Smooth muscle cell (in vitro differentiated cells): Measurements from ENCODE around the gene PARM1. TPM values are rescaled to one million over a fixed set of nuclear protein-coding genes. Genes with fewer than 3 reads are reported as not detected.

Experiments
- DNase-seq: peaks from one replicate; lab custom pipeline; 2025; ENCODE audit not compliant: unreplicated experiment; lab: John Stamatoyannopoulos, UW
- H2AFZ ChIP-seq: fragments of 200-600 bp; sonication (generic); 2 replicates; pipeline ENCODE4 v1.6.0; 2016; ENCODE audit warnings: antibody characterized with exemption, low read depth, mild to moderate bottlenecking
- H3F3A ChIP-seq: fragments of 200-600 bp; sonication (generic); 2 replicates; pipeline ENCODE4 v1.6.0; 2017; ENCODE audit warnings: antibody characterized with exemption, low read depth
- H3K27ac ChIP-seq: fragments of 200-600 bp; sonication (generic); 2 replicates; pipeline ENCODE4 v1.5.1; 2016; ENCODE audit warnings: low read depth, mild to moderate bottlenecking
- H3K27me3 ChIP-seq: fragments of 200-600 bp; sonication (generic); 2 replicates; pipeline ENCODE4 v1.6.1; 2016; ENCODE audit warnings: low read depth, mild to moderate bottlenecking
- H3K36me3 ChIP-seq: fragments of 200-600 bp; sonication (generic); 2 replicates; pipeline ENCODE4 v1.5.1; 2016; ENCODE audit warnings: low read depth
- H3K4me1 ChIP-seq: fragments of 200-600 bp; sonication (generic); 2 replicates; pipeline ENCODE4 v1.5.1; 2016; ENCODE audit warnings: low read depth
- H3K4me2 ChIP-seq: fragments of 200-600 bp; sonication (generic); 2 replicates; pipeline ENCODE4 v1.6.0; 2016; ENCODE audit warnings: mild to moderate bottlenecking
- H3K4me3 ChIP-seq: fragments of 200-600 bp; sonication (generic); 2 replicates; pipeline ENCODE4 v1.5.1; 2016; ENCODE audit warnings: mild to moderate bottlenecking
- H3K79me2 ChIP-seq: fragments of 200-600 bp; sonication (generic); 2 replicates; pipeline ENCODE4 v1.6.0; 2016; ENCODE audit warnings: low read depth, mild to moderate bottlenecking
- H3K9ac ChIP-seq: fragments of 200-600 bp; sonication (generic); 2 replicates; pipeline ENCODE4 v1.6.0; 2016; ENCODE audit warnings: low read depth
- H3K9me3 ChIP-seq: fragments of 200-600 bp; sonication (generic); replicated peaks from 2 replicates; pipeline ENCODE4 v1.5.1; 2016; ENCODE audit warnings: low read depth
- H4K20me1 ChIP-seq: fragments of 200-600 bp; sonication (generic); 2 replicates; pipeline ENCODE4 v1.6.0; 2016; ENCODE audit warnings: low read depth
- CTCF ChIP-seq: fragments of 200-600 bp; sonication (generic); IDR thresholded peaks from 2 replicates; pipeline ENCODE4 v1.5.1; 2017; ENCODE audit warnings: borderline replicate concordance, mild to moderate bottlenecking, antibody characterized with exemption; ENCODE audit not compliant: insufficient read depth, poor library complexity, severe bottlenecking
- WGBS: methylation state at CpG from one replicate; pipeline ENCODE4 v1.1.7; 2016; ENCODE audit warnings: low lambda C conversion rate; 5-methylcytosine and 5-hydroxymethylcytosine counted together
- polyA plus RNA-seq: library from polyadenylated mRNA; unstranded; fragments of >200 nt; fragmentation: Nextera tagmentation; extraction: Ambion mirVana; gene quantifications from 2 replicates; pipeline ENCODE4 v1.2.1, GENCODE V29; 2016
- total RNA-seq: library from RNA; depleted of rRNA; stranded (reverse); fragments of >200 nt; gene quantifications from 2 replicates; pipeline ENCODE4 v1.2.3, GENCODE V29; 2014

PARM1 gene
- total and polyA plus RNA-seq, 2 experiments from 2014 or later: 38.5 to 46.4 TPM

GRCh38 chr4:75054078-75054477, 121.2 kb downstream of the PARM1 start:
- no peak for TF ChIP-seq CTCF
- no peak overlapping the region for H2AFZ ChIP-seq
- H3K9ac ChIP-seq: no peak overlapping the region
- DNase-seq: no peak
- H3K4me1 ChIP-seq: no peaks in the 10 kb centered on the region
- H3K27ac ChIP-seq: no peak overlapping the region
- H4K20me1 ChIP-seq: no peaks in the 10 kb centered on the region
- H3F3A ChIP-seq: no peaks in the 10 kb centered on the region
- no peak overlapping the region for H3K4me3 ChIP-seq
- H3K79me2 ChIP-seq: no peaks in the 10 kb centered on the region
- no peak overlapping the region for H3K4me2 ChIP-seq
- no peaks in the 10 kb centered on the region for H3K36me3 ChIP-seq
- 30% methylated on average over 3 of the region's 3 CpGs for WGBS
- H3K27me3 ChIP-seq: no peaks in the 10 kb centered on the region
- no peaks in the 10 kb centered on the region for H3K9me3 ChIP-seq

DNA sequence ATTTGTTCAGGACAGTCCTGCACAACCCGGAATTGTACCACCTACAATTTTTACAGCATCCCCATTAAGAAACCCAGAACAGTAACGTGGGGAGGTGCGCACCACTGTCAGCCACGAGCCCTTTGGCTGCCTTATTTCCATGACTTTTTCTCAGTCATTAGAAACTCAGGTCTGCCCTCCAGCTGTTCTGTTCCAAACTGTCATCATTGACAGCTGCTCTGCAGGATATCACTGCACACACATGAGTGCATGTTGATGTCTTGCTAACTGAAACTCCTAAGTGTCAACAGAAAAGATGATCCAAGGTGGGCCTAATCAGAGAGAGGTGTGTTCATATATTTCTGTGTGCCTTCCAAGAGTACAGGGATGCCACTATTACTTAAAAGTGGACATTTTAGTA, 123.4 kb downstream of the PARM1 start:
- no peaks in the 10 kb centered on the region for H3F3A ChIP-seq
- no peaks in the 10 kb centered on the region for H4K20me1 ChIP-seq
- no peaks in the 10 kb centered on the region for H3K27me3 ChIP-seq
- H3K9ac ChIP-seq: no peak overlapping the region
- no peaks in the 10 kb centered on the region for H3K79me2 ChIP-seq
- 77% methylated on average over 4 of the region's 4 CpGs for WGBS
- H3K36me3 ChIP-seq: no peaks in the 10 kb centered on the region
- no peaks in the 10 kb centered on the region for H3K4me1 ChIP-seq
- H2AFZ ChIP-seq: no peak overlapping the region
- H3K9me3 ChIP-seq: no peaks in the 10 kb centered on the region
- H3K27ac ChIP-seq: no peak overlapping the region
- H3K4me3 ChIP-seq: no peak overlapping the region
- DNase-seq: no peak
- no peak overlapping the region for H3K4me2 ChIP-seq
- no peak for TF ChIP-seq CTCF

DNA sequence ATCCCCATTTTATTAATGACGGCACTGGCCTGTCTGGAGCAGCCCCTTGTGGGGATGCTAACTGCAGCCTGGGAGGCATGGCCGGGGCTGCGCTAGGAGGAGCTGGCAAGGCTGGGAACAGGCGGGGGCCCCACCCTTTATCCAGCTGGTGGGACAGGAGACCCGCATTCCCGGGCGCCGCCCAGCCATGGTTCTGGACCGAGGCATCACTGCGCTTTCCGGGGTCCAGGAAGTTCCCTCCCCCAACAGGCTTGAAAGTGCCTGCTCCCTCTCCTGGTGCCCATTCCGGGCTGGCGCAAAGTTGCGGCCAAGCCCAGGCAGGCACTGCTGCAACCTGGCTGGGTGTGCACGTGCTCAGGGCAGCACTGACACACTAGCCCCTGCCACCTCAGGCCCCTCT, 124.5 kb downstream of the PARM1 start:
- Histone ChIP-seq H2AFZ (no peak overlapping the region), H3K36me3 (no peaks in the 10 kb centered on the region), H3K9ac (no peak overlapping the region), H3K79me2 (no peaks in the 10 kb centered on the region), H4K20me1 (no peaks in the 10 kb centered on the region), H3K9me3 (no peaks in the 10 kb centered on the region), H3K4me3 (no peak overlapping the region), H3K27ac (no peak overlapping the region), H3K27me3 (no peaks in the 10 kb centered on the region), H3F3A (no peaks in the 10 kb centered on the region), H3K4me2 (no peak overlapping the region), H3K4me1 (no peaks in the 10 kb centered on the region)
- TF ChIP-seq CTCF: no peak
- WGBS: 97% methylated on average over 15 of the region's 15 CpGs
- DNase-seq: no peak

GRCh38 chr4:75058486-75058885, 125.6 kb downstream of the PARM1 start:
- Histone ChIP-seq H3K27ac (no peak overlapping the region), H3K4me2 (no peak overlapping the region), H3K4me3 (no peak overlapping the region), H4K20me1 (no peaks in the 10 kb centered on the region), H3K79me2 (no peaks in the 10 kb centered on the region), H3K27me3 (no peaks in the 10 kb centered on the region), H2AFZ (no peak overlapping the region), H3F3A (no peaks in the 10 kb centered on the region), H3K36me3 (no peaks in the 10 kb centered on the region), H3K9ac (no peak overlapping the region), H3K4me1 (no peaks in the 10 kb centered on the region), H3K9me3 (no peaks in the 10 kb centered on the region)
- TF ChIP-seq CTCF: no peak
- DNase-seq: no peak
- WGBS: 96% methylated on average over 10 of the region's 10 CpGs
